Measurements from ENCODE around the gene DNAH1. TPM values are rescaled to one million over a fixed set of nuclear protein-coding genes. Genes with fewer than 3 reads are reported as not detected.

Gene DNAH1
- total RNA-seq, 2 donors from 2014 or later, result 7.0 to 9.1 TPM

DNA sequence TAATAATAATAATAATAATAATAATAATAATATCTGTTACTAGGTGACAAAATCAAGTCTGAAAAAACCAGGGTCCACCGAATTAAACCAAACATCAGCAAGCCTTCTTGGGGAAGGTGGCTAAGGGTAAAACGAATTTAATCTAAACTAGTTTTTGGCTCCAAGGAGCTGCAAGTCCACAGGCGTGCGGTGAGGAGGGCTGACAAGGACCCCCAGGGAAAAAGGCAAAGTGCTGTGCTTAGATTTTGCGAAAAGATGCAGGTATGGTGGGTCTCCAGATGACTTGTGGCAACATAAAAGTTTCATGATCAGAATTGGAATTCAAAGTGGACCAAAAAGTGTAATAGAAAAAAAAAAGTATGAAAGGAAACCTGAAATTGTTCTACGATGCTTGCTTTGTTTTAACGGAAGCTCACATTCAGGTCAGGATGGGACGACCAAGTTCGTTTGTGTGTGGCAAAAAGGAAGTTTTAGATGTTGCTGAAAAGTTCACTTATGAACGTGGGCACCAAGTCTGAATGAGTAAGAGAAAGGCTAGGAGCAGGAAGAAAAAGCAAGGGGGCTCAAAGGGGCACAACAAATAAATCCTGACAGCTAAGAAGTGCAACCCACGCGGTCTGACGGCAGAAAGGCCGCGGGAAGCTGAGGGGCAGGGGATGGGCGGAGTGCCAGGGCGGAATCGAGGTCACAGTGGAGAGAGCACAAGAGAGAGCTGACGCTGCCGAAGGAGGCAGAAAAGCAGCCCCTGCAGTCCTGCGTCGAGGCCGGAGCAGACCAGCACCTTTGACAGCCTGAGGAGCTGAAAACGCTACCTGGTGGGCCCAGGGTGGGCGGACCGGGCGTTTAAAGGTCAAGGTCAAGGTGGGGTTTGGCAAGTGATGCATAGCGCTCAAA, 38.8 kb upstream of the DNAH1 start:
- no peaks in the 10 kb centered on the region for H3K4me1 ChIP-seq
- peak overlapping the region; percentile 93 to 97 for H3K9ac ChIP-seq (ENCODE audit: low read depth in 2 of 2, low read length in 2 of 2)
- peak overlapping the region; percentile 79 for H3K4me3 ChIP-seq
- no peaks in the 10 kb centered on the region for H3K36me3 ChIP-seq
- no peaks in the 10 kb centered on the region for H3K27me3 ChIP-seq
- peak; percentile 81 for DNase-seq
- peak overlapping the region; percentile 98 for H3K27ac ChIP-seq
- no peaks in the 10 kb centered on the region for H3K9me3 ChIP-seq
- intact Hi-C loops (cut with DNase I), result no loop called here
- TF ChIP-seq, protein P1, sequence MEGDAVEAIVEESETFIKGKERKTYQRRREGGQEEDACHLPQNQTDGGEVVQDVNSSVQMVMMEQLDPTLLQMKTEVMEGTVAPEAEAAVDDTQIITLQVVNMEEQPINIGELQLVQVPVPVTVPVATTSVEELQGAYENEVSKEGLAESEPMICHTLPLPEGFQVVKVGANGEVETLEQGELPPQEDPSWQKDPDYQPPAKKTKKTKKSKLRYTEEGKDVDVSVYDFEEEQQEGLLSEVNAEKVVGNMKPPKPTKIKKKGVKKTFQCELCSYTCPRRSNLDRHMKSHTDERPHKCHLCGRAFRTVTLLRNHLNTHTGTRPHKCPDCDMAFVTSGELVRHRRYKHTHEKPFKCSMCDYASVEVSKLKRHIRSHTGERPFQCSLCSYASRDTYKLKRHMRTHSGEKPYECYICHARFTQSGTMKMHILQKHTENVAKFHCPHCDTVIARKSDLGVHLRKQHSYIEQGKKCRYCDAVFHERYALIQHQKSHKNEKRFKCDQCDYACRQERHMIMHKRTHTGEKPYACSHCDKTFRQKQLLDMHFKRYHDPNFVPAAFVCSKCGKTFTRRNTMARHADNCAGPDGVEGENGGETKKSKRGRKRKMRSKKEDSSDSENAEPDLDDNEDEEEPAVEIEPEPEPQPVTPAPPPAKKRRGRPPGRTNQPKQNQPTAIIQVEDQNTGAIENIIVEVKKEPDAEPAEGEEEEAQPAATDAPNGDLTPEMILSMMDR (IDR thresholded peaks at IDR 0.05), result no peak

DNA sequence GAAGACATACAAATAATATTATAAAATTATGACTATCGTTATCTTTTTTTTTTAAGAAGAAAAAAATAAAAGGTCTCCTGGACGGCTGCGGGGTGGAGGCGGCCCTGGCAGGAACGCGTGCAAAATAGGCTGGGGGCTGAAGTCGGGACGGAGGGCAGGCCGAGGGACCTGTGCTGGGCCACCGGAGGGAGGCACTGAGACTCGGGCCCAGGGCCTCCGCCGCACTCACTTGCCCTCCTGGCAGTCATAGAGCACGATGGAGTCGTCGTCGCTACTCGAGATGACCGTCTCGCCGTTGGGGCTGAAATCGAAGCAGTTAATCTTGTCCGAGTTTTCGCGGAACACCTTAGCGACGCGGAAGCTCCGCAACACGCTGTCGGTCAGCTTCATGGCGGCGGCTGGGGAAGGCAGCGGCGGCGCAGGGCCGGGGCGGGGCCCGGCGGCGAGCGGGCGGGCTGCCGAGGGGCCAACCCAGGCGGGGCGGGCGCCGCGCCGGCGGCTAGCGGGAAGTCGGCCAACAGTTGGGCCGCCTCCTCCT, 38.1 kb upstream of the DNAH1 start:
- no peaks in the 10 kb centered on the region for H3K36me3 ChIP-seq
- no peaks in the 10 kb centered on the region for H3K4me1 ChIP-seq
- H3K9me3 ChIP-seq, result no peaks in the 10 kb centered on the region
- intact Hi-C loops (cut with DNase I), result no loop called here
- peak overlapping the region; percentile 98 for H3K27ac ChIP-seq
- TF ChIP-seq, protein P1 (IDR thresholded peaks at IDR 0.05), result peak; percentile 24
- H3K4me3 ChIP-seq, result peak overlapping the region; percentile 79
- no peaks in the 10 kb centered on the region for H3K27me3 ChIP-seq
- DNase-seq, result peak; percentile 69
- peak overlapping the region; percentile 93 to 97 for H3K9ac ChIP-seq (ENCODE audit: low read depth in 2 of 2, low read length in 2 of 2)

DNA sequence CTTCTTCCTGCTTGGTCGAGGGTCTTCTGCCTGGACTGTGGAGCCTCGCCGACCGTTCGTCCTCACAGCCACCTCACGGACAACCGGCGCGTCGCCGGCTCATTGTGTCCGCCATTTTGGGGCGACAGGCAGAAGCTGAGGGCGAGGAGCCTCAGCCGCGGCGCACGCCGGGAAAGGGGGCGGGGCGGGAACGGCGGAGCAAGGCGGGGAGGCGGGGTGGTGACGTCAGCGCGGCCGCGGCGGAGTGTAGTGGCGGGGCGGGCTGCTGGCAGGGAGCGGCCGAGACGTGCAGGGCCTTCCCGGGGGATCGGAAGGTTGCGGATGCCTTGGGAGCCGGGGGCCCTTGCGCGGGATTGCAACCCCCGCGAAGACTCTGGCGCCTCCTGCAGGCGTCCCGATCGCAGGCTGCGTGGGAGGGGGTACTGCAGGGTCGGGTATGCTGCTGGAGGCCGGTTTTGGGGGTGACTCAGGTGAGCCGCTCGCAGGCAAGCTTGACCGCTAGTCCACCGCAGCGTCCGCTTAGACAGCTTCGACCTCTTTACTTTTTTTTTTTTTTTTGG, 37.5 kb upstream of the DNAH1 start, which contains the start of gene WDR82:
TSS of gene WDR82 (minus strand) at position 140 of the 560 bp plus-strand sequence. CDS start 288 bp downstream, outside the sequence.
- intact Hi-C loops (cut with DNase I), result no loop called here
- Histone ChIP-seq H3K4me1 (no peaks in the 10 kb centered on the region), H3K9ac (ENCODE audit: low read depth in 2 of 2, low read length in 2 of 2) (peak within 1 kb of the TSS; percentile 93 to 97), H3K27me3 (no peaks in the 10 kb centered on the region), H3K27ac (peak within 1 kb of the TSS; percentile 98), H3K9me3 (no peaks in the 10 kb centered on the region), H3K4me3 (peak within 1 kb of the TSS; percentile 79), H3K36me3 (no peaks in the 10 kb centered on the region)
- peak; percentile 98 for DNase-seq
- TF ChIP-seq, protein P1 (IDR thresholded peaks at IDR 0.05), result peak; percentile 24

DNA sequence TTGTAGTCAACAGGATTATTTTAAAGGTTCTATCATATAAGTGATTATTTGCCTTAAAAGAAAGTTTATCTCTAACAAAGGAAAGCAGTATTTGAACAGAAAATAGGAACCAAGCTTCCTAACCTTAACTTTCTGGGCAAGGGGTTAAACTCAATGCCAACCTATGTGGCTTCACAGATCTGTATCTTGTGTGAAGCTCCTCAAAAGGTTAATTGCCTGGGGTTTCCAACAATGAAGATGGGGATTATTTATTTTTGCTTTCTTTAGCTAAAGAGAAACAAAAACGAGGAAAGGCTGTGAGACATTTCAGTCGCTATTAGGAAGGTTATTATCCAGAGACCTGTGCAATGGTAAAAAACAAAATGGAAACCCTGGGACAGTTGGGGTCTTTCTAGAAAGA, 36.5 kb upstream of the DNAH1 start:
- H3K27ac ChIP-seq, result peak overlapping the region; percentile 98
- no peaks in the 10 kb centered on the region for H3K36me3 ChIP-seq
- no peaks in the 10 kb centered on the region for H3K9me3 ChIP-seq
- intact Hi-C loops (cut with DNase I), result no loop called here
- H3K4me1 ChIP-seq, result no peaks in the 10 kb centered on the region
- H3K9ac ChIP-seq (ENCODE audit: low read depth in 2 of 2, low read length in 2 of 2), result peak overlapping the region in 1 of 2 donors; percentile 97
- no peak for DNase-seq
- H3K4me3 ChIP-seq, result peak overlapping the region; percentile 79
- TF ChIP-seq, protein P1 (IDR thresholded peaks at IDR 0.05), result no peak
- no peaks in the 10 kb centered on the region for H3K27me3 ChIP-seq

DNA sequence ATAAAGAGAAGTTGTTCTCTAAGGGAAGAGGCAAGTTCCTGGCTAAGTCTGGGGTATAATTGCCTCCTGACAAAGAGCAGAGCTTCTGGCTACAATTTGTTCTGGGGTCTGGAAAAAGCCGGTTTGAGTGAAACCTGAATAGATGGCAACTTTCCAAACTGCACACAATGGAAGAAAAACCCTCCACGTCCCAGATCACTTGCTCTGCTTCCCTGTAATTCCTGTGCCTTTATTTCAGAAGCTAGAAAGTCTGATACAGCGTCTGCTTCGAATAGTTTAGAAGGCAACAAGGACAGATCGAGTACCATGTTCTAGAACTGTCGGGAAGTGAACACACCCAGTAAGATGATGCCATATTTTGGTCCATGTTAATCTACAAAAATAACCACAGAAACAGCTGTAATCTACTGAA, 36.1 kb upstream of the DNAH1 start:
- Histone ChIP-seq H3K4me1 (no peaks in the 10 kb centered on the region), H3K9me3 (no peaks in the 10 kb centered on the region), H3K27me3 (no peaks in the 10 kb centered on the region), H3K27ac (peak overlapping the region; percentile 98), H3K36me3 (no peaks in the 10 kb centered on the region), H3K4me3 (no peak overlapping the region), H3K9ac (ENCODE audit: low read depth in 2 of 2, low read length in 2 of 2) (peak overlapping the region in 1 of 2 donors; percentile 97)
- no peak for DNase-seq
- intact Hi-C loops (cut with DNase I), result no loop called here
- TF ChIP-seq, protein P1 (IDR thresholded peaks at IDR 0.05), result no peak

Data from colonic mucosa (tissue), 4 donors.